SU-DHL-6 (cell line): ENCODE data around the gene BTBD19.

Source experiments
- H2AFZ ChIP-seq: fragments of 200-600 bp; sonication (generic); 2 replicates; pipeline ENCODE4 v1.6.1; 2014; ENCODE audit warnings: low read depth, mild to moderate bottlenecking, moderate library complexity, mixed read lengths, antibody characterized with exemption, low read length; ENCODE audit not compliant: severe bottlenecking
- H3F3A ChIP-seq: fragments of 200-600 bp; shearing (Covaris generic); 2 replicates; pipeline ENCODE4 v1.6.0; 2016; ENCODE audit warnings: antibody characterized with exemption, mild to moderate bottlenecking; ENCODE audit not compliant: insufficient read depth
- H3K27ac ChIP-seq: fragments of 200-600 bp; sonication (generic); 2 replicates; pipeline ENCODE4 v1.5.1; 2016; ENCODE audit warnings: low read depth, mild to moderate bottlenecking, low read length, moderate library complexity, mixed read lengths
- H3K27me3 ChIP-seq: fragments of 200-600 bp; sonication (generic), shearing (Covaris generic); 2 replicates; pipeline ENCODE4 v1.6.0; 2014; ENCODE audit warnings: mild to moderate bottlenecking, low read length
- H3K36me3 ChIP-seq: fragments of 200-600 bp; sonication (generic); 2 replicates; pipeline ENCODE4 v1.6.1; 2014; ENCODE audit warnings: mild to moderate bottlenecking, low read length, mixed read lengths
- H3K4me2 ChIP-seq: fragments of 300-600, 200-600 bp; shearing (Covaris generic), sonication (generic); 2 replicates; pipeline ENCODE4 v1.6.0; 2014; ENCODE audit warnings: low read length, low read depth, mild to moderate bottlenecking; ENCODE audit not compliant: poor library complexity, severe bottlenecking
- H3K4me3 ChIP-seq: fragments of 200-600 bp; sonication (generic); 2 replicates; pipeline ENCODE4 v1.5.1; 2014; ENCODE audit warnings: antibody characterized with exemption, low read length, mild to moderate bottlenecking, mixed read lengths; ENCODE audit not compliant: insufficient read depth, poor library complexity, severe bottlenecking
- H3K79me2 ChIP-seq: fragments of 200-600 bp; sonication (generic); 2 replicates; pipeline ENCODE4 v1.6.1; 2014; ENCODE audit warnings: mild to moderate bottlenecking, low read length, moderate library complexity; ENCODE audit not compliant: insufficient read depth
- H3K9ac ChIP-seq: fragments of 200-600 bp; sonication (generic); 2 replicates; pipeline ENCODE4 v1.7.0; 2014; ENCODE audit warnings: mild to moderate bottlenecking, low read length
- H3K9me2 ChIP-seq: fragments of 200-600 bp; sonication (generic); replicated peaks from 2 replicates; pipeline ENCODE4 v1.6.1; 2014; ENCODE audit warnings: low read length; ENCODE audit not compliant: insufficient read depth
- H3K9me3 ChIP-seq: fragments of 200-600 bp; sonication (generic); 2 replicates; pipeline ENCODE4 v1.6.1; 2014; ENCODE audit warnings: low read length, mixed read lengths; ENCODE audit not compliant: insufficient read depth
- H4K20me1 ChIP-seq: fragments of 200-600 bp; sonication (generic); 2 replicates; pipeline ENCODE4 v1.6.1; 2014; ENCODE audit warnings: low read depth, mild to moderate bottlenecking, antibody characterized with exemption, low read length, moderate library complexity, mixed read lengths
- CTCF ChIP-seq: fragments of 200-600 bp; sonication (generic); IDR thresholded peaks from one replicate; pipeline ENCODE4 v1.5.1; 2017; ENCODE audit warnings: antibody characterized with exemption, mild to moderate bottlenecking, low read length, moderate library complexity; ENCODE audit not compliant: insufficient read depth, poor library complexity, severe bottlenecking
- EZH2phosphoT487 ChIP-seq: fragments of 200-600 bp; sonication (generic), shearing (Covaris generic); conservative IDR thresholded peaks from 2 replicates; pipeline ENCODE4 v1.6.1; 2018; ENCODE audit warnings: mild to moderate bottlenecking, antibody characterized with exemption, low read length, moderate library complexity, mixed read lengths

Gene BTBD19

GRCh38 chr1:44830900-44831304, 22.6 kb downstream of the BTBD19 start:
- H3F3A ChIP-seq: no peaks in the 10 kb centered on the region
- no peak overlapping the region for H2AFZ ChIP-seq

GRCh38 chr1:44831516-44831915, 23.2 kb downstream of the BTBD19 start:
- no peaks in the 10 kb centered on the region for H3K79me2 ChIP-seq
- H4K20me1 ChIP-seq: no peaks in the 10 kb centered on the region
- no peaks in the 10 kb centered on the region for H3K9me2 ChIP-seq
- no peak overlapping the region for H3K9ac ChIP-seq
- H3K27me3 ChIP-seq: no peaks in the 10 kb centered on the region
- H3K4me2 ChIP-seq: no peak overlapping the region
- H3K36me3 ChIP-seq: no peaks in the 10 kb centered on the region
- no peak overlapping the region for H3K4me3 ChIP-seq
- no peaks in the 10 kb centered on the region for H3K9me3 ChIP-seq
- H2AFZ ChIP-seq: no peak overlapping the region
- H3F3A ChIP-seq: no peaks in the 10 kb centered on the region
- H3K27ac ChIP-seq: no peak overlapping the region
- TF ChIP-seq EZH2phosphoT487 (no peak), CTCF (no peak)

More at GRCh38 chr1:44830900-44831304, 22.6 kb downstream of the BTBD19 start:
- Histone ChIP-seq H3K4me2 (no peak overlapping the region), H3K9me2 (no peaks in the 10 kb centered on the region), H3K4me3 (no peak overlapping the region), H3K27me3 (no peaks in the 10 kb centered on the region), H3K9me3 (no peaks in the 10 kb centered on the region), H3K36me3 (no peaks in the 10 kb centered on the region), H3K27ac (no peak overlapping the region), H4K20me1 (no peaks in the 10 kb centered on the region), H3K79me2 (no peaks in the 10 kb centered on the region), H3K9ac (no peak overlapping the region)
- TF ChIP-seq CTCF (no peak), EZH2phosphoT487 (no peak)

GRCh38 chr1:44832056-44832705, 23.9 kb downstream of the BTBD19 start:
- Histone ChIP-seq H3K4me2 (no peak overlapping the region), H3K36me3 (no peaks in the 10 kb centered on the region)
- TF ChIP-seq EZH2phosphoT487 (no peak), CTCF (no peak)

GRCh38 chr1:44834328-44834727, 26.0 kb downstream of the BTBD19 start:
- Histone ChIP-seq H3K27me3 (no peaks in the 10 kb centered on the region), H3K4me2 (no peak overlapping the region)

More at GRCh38 chr1:44832056-44832705, 23.9 kb downstream of the BTBD19 start:
- Histone ChIP-seq H3K27ac (no peak overlapping the region), H3K9me3 (no peaks in the 10 kb centered on the region), H4K20me1 (no peaks in the 10 kb centered on the region), H3K27me3 (no peaks in the 10 kb centered on the region), H3F3A (no peaks in the 10 kb centered on the region), H3K9ac (no peak overlapping the region), H3K9me2 (no peaks in the 10 kb centered on the region), H2AFZ (no peak overlapping the region), H3K79me2 (no peaks in the 10 kb centered on the region), H3K4me3 (no peak overlapping the region)

More at GRCh38 chr1:44834328-44834727, 26.0 kb downstream of the BTBD19 start:
- H3K9me3 ChIP-seq: no peaks in the 10 kb centered on the region
- no peaks in the 10 kb centered on the region for H4K20me1 ChIP-seq
- TF ChIP-seq EZH2phosphoT487: no peak
- no peak for TF ChIP-seq CTCF
- H3K4me3 ChIP-seq: no peak overlapping the region
- H3F3A ChIP-seq: no peaks in the 10 kb centered on the region
- H3K9ac ChIP-seq: no peak overlapping the region
- H3K27ac ChIP-seq: no peak overlapping the region
- no peaks in the 10 kb centered on the region for H3K9me2 ChIP-seq
- H3K79me2 ChIP-seq: no peaks in the 10 kb centered on the region
- no peak overlapping the region for H2AFZ ChIP-seq
- no peaks in the 10 kb centered on the region for H3K36me3 ChIP-seq
